Loucy (cell line): ENCODE measurements around the gene ABCC9.

ENCODE experiments used
- H2AFZ ChIP-seq: fragments of 200-600 bp; sonication (generic); 2 replicates; pipeline ENCODE4 v1.6.0; 2016; ENCODE audit warnings: antibody characterized with exemption, mild to moderate bottlenecking, low read length, moderate library complexity
- H3F3A ChIP-seq: fragments of 200-600 bp; 2 replicates; pipeline ENCODE4 v1.6.0; 2016; ENCODE audit warnings: antibody characterized with exemption, low read depth, mild to moderate bottlenecking
- H3K27me3 ChIP-seq: fragments of 200-600 bp; sonication (generic); 2 replicates; pipeline ENCODE4 v1.6.1; 2014; ENCODE audit warnings: low read length, mild to moderate bottlenecking; ENCODE audit not compliant: insufficient read depth, poor library complexity, severe bottlenecking
- H3K36me3 ChIP-seq: fragments of 200-600 bp; sonication (generic); 2 replicates; pipeline ENCODE4 v1.6.1; 2016; ENCODE audit warnings: low read length; ENCODE audit not compliant: insufficient read depth
- H3K4me1 ChIP-seq: fragments of 200-600 bp; sonication (generic); 2 replicates; pipeline ENCODE4 v1.5.1; 2014; ENCODE audit warnings: low read length, mild to moderate bottlenecking; ENCODE audit not compliant: insufficient read depth, poor library complexity, severe bottlenecking
- H3K4me2 ChIP-seq: fragments of 200-600 bp; sonication (generic); 2 replicates; pipeline ENCODE4 v1.6.0; 2014; ENCODE audit warnings: antibody characterized with exemption, low read length, low read depth, mild to moderate bottlenecking; ENCODE audit not compliant: poor library complexity, severe bottlenecking
- H3K4me3 ChIP-seq: fragments of 200-600 bp; sonication (generic); 2 replicates; pipeline ENCODE4 v1.5.1; 2014; ENCODE audit warnings: low read length, mild to moderate bottlenecking, mixed read lengths; ENCODE audit not compliant: poor library complexity, severe bottlenecking
- H3K79me2 ChIP-seq: fragments of 200-600 bp; sonication (generic); 2 replicates; pipeline ENCODE4 v1.6.1; 2014; ENCODE audit warnings: low read length; ENCODE audit not compliant: insufficient read depth
- H3K9ac ChIP-seq: fragments of 200-600 bp; sonication (generic); 2 replicates; pipeline ENCODE4 v1.6.0; 2014; ENCODE audit warnings: mild to moderate bottlenecking, low read depth, low read length, moderate library complexity; ENCODE audit not compliant: poor library complexity, severe bottlenecking
- H3K9me2 ChIP-seq: fragments of 200-600 bp; sonication (generic); replicated peaks from 2 replicates; pipeline ENCODE4 v1.6.1; 2016; ENCODE audit warnings: low read depth, low read length, mixed read lengths
- H3K9me3 ChIP-seq: fragments of 200-600 bp; sonication (generic); 2 replicates; pipeline ENCODE4 v1.6.1; 2014; ENCODE audit warnings: mild to moderate bottlenecking, antibody characterized with exemption, low read length, low read depth; ENCODE audit not compliant: insufficient read depth
- H4K20me1 ChIP-seq: fragments of 200-600 bp; sonication (generic); 2 replicates; pipeline ENCODE4 v1.6.0; 2014; ENCODE audit warnings: antibody characterized with exemption, low read length, mild to moderate bottlenecking; ENCODE audit not compliant: insufficient read depth, poor library complexity, severe bottlenecking
- EZH2phosphoT487 ChIP-seq: fragments of 200-600 bp; IDR thresholded peaks from 2 replicates; pipeline ENCODE4 v1.6.1; 2018; ENCODE audit warnings: antibody characterized with exemption, mild to moderate bottlenecking, moderate library complexity, borderline replicate concordance
- TF ChIP-seq, protein P1 (sequence below): fragments of 200-600 bp; sonication (generic); conservative IDR thresholded peaks from 2 replicates; pipeline ENCODE4 v1.5.1; 2014; ENCODE audit warnings: mild to moderate bottlenecking, antibody characterized with exemption, low read length

The ABCC9 gene

DNA sequence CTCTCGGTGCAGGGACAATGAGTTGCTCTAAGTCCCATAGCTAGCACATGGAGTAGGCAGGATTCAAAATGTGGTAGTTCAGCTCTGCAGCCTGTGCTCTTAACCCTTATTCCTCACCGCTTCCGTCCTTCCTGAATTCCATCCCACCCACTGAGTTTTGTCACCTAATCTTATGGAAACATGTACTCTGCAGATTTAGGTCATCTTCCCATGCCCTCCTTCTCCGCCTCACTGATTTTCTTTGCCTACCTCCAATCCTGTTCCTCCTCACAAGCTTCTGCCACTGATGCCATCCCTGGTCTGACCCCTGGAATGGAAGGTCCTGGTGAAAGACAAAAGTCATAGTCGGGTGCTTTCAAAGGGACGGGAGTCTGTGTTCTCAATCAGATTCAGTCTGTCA, 46.5 kb upstream of the ABCC9 start:
- no peaks in the 10 kb centered on the region for H3K9me3 ChIP-seq
- H3K9ac ChIP-seq = no peak overlapping the region
- no peak overlapping the region for H3K4me3 ChIP-seq
- no peak overlapping the region for H2AFZ ChIP-seq
- no peak overlapping the region for H3K4me2 ChIP-seq
- H3F3A ChIP-seq = no peaks in the 10 kb centered on the region
- TF ChIP-seq EZH2phosphoT487 = no peak
- TF ChIP-seq, protein P1, sequence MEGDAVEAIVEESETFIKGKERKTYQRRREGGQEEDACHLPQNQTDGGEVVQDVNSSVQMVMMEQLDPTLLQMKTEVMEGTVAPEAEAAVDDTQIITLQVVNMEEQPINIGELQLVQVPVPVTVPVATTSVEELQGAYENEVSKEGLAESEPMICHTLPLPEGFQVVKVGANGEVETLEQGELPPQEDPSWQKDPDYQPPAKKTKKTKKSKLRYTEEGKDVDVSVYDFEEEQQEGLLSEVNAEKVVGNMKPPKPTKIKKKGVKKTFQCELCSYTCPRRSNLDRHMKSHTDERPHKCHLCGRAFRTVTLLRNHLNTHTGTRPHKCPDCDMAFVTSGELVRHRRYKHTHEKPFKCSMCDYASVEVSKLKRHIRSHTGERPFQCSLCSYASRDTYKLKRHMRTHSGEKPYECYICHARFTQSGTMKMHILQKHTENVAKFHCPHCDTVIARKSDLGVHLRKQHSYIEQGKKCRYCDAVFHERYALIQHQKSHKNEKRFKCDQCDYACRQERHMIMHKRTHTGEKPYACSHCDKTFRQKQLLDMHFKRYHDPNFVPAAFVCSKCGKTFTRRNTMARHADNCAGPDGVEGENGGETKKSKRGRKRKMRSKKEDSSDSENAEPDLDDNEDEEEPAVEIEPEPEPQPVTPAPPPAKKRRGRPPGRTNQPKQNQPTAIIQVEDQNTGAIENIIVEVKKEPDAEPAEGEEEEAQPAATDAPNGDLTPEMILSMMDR = no peak
- no peaks in the 10 kb centered on the region for H3K79me2 ChIP-seq
- no peaks in the 10 kb centered on the region for H4K20me1 ChIP-seq
- no peaks in the 10 kb centered on the region for H3K36me3 ChIP-seq
- no peaks in the 10 kb centered on the region for H3K4me1 ChIP-seq
- H3K9me2 ChIP-seq = no peaks in the 10 kb centered on the region
- peaks cover 10% of the 10 kb centered on the region for H3K27me3 ChIP-seq

DNA sequence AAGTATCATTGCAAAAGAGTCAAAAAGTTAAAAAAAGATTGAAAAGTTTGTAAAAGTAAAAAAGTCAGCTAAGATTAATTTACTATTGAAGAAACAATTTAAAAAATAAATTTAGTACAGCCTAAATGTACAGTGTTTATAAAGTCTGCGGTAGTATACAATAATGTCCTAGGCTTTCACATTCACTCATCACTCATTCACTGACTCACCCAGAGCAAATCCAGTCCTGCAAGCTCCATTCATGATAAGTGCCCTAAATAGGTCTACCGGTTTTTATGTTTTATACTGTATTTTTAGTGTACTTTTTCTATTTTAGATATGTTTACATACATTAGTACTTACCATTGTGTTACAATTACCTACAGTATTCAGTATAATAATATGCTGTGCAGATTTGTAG, 43.9 kb upstream of the ABCC9 start:
- no peak for TF ChIP-seq EZH2phosphoT487
- TF ChIP-seq, protein P1 = no peak
- Histone ChIP-seq H3F3A (no peaks in the 10 kb centered on the region), H3K27me3 (peaks cover 10% of the 10 kb centered on the region), H3K9me2 (no peaks in the 10 kb centered on the region; the same call in 1 of the 2 replicates), H3K4me1 (no peaks in the 10 kb centered on the region), H3K4me3 (no peak overlapping the region), H3K79me2 (no peaks in the 10 kb centered on the region), H3K36me3 (no peaks in the 10 kb centered on the region), H3K9me3 (no peaks in the 10 kb centered on the region), H2AFZ (no peak overlapping the region), H4K20me1 (no peaks in the 10 kb centered on the region), H3K4me2 (no peak overlapping the region), H3K9ac (no peak overlapping the region)

DNA sequence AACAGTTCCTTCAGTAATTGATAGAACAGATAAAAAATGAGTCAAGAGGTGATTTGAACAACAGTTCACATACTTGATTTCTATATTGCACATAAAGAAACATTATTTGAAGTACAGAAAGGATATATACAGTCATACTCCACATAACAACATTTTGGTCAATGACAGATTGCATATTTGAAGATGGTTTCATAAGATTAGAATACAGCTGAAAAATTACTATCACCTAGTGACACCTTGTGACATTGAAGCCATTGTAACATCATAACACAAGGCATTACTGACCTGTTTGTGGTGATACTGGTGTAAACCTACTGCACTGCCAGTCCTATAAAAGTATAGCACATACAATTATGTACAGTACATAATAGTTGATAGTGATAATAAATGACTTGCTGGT, 43.1 kb upstream of the ABCC9 start:
- Histone ChIP-seq H3K4me1 (no peaks in the 10 kb centered on the region), H3F3A (no peaks in the 10 kb centered on the region), H2AFZ (no peak overlapping the region), H3K27me3 (peaks cover 10% of the 10 kb centered on the region), H4K20me1 (no peaks in the 10 kb centered on the region), H3K79me2 (no peaks in the 10 kb centered on the region), H3K4me3 (no peak overlapping the region), H3K9me3 (no peaks in the 10 kb centered on the region), H3K9me2 (no peaks in the 10 kb centered on the region; the same call in 1 of the 2 replicates), H3K36me3 (no peaks in the 10 kb centered on the region), H3K4me2 (no peak overlapping the region), H3K9ac (no peak overlapping the region)
- TF ChIP-seq, protein P1 = no peak
- TF ChIP-seq EZH2phosphoT487 = no peak
